Loucy (cell line): Measurements from ENCODE around the gene IL12A.

ENCODE experiments used
- CTCF ChIP-seq: fragments of 200-600 bp; sonication (generic); conservative IDR thresholded peaks from 2 replicates; pipeline ENCODE4 v1.5.1; 2014; ENCODE audit warnings: mild to moderate bottlenecking, antibody characterized with exemption, low read length
- EZH2phosphoT487 ChIP-seq: fragments of 200-600 bp; IDR thresholded peaks from 2 replicates; pipeline ENCODE4 v1.6.1; 2018; ENCODE audit warnings: antibody characterized with exemption, mild to moderate bottlenecking, moderate library complexity, borderline replicate concordance

DNA sequence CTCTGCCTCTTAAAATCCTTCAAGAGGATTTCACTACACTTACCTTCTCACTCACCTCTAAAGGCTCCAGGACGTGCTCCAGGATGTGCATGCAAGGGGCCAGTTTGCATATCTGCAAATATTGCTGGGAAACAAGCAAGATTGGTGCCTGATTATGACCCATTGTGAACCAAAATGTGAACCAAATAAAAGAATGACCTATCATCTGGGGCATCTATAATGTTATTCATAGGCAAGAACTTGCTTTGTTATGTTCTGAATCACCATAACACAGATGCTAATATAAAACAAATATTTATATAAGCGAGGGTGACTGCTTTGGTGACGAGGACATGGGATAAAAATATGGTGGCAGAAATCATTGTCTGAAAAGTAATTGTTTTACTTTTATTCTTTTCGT lies 5.5 kb downstream of the IL12A start:
- TF ChIP-seq CTCF (no peak), EZH2phosphoT487 (no peak)
